Measurements from ENCODE around the gene PPIC.

- TF ChIP-seq CTCF (IDR thresholded peaks at IDR 0.05), result no peak
- no peak for TF ChIP-seq POLR2A (IDR thresholded peaks at IDR 0.05)
- no peak for TF ChIP-seq EP300 (IDR thresholded peaks at IDR 0.05)
These were observed 28.8 kb downstream of the PPIC start for GRCh38 chr5:123007754-123008153.
